Pons (tissue), 1 donor: ENCODE results near the gene CWF19L2.
"Not testable (repeated sequence)": the region's sequence is repeated elsewhere in the genome, so short reads cannot be mapped to it uniquely, and the experiment has no call there.

Experiments
- DNase-seq: peaks from one replicate; pipeline ENCODE4 v3.0.0-alpha.2; 2016; ENCODE audit warnings: low spot score

Gene CWF19L2

DNA sequence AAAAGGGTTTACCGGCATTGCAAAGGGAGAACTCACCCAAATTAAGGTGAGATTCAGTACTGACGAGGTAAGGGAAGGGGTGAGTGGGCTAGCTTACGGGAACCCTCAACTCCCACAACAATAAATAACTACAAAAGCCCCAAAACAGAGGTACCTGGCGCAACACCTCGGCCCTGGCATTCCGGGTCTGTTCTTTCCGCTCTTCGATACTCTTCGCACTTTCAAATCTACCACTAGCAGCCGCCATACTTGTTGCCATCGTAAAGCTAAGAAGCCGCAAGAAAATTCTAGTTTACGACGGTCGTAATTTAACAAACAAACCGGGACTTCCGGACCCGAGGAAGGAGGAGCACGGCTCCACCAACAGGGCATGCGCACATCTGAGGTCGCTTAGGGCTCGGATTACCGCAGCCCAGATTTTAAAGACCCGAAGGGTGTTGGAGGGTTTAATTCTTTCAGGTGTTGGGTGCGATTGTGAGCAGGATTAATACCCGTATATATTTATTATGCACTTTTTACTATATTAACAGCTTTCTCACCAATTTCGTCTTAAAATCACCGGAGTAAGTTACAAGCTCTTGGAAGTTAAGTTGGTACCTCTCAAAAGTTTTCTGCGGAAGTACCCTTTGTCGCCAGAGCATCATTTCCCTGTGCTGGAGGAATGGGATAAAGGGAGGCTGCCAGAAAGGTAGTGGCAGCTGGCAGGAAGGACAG is at the start of gene CWF19L2:
TSS of gene CWF19L2 (minus strand) at position 268 of the 714 bp plus-strand sequence. CDS start at position 259, 9 bp downstream.
- DNase-seq: peak; percentile 98

DNA sequence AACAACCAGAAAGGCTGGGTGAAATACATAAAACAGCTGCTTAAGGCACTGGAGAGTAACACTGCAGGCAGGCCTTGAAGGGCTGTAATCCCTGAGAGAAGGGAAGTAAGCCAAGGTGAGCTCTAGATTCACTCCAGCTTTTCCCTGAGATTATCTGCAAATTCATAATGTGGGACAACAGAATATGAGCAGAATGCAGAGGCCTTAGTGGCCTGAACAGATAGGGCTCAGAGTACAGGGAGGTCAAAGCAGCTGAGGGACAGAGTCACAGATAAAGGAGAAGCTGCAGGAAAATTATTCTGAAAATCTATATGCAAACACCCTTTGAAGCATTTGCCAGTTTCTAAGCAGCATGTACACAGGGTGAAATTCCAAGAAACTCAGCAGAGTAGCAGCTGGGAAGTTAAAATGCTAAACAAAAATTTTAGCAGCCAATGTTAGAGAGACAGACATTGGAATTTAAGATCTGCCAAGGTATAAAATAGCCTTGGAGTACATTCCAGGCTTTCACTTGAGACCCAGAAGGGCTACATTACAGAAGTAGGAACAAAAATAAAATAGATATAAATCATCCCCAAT is 48.1 kb upstream of the CWF19L2 start:
- no peak for DNase-seq

DNA sequence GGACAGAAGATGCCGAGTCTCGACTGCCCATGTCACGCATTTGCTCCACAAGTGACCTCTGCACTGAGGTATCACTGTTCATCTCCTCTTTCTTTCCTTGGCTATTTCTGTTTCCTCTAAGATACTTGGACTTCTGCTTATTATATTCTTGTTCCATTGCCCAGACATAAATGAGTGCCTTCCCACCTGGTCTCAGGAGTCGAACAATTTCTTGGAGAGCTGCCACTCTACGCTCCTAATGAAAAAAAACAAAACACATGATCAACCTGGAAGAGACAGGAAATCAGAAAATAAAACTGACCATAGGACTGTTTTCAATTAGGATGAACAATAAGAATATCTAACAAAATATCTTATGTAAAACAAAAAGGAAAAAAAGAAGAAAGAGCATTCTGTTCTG is 47.4 kb upstream of the CWF19L2 start:
- DNase-seq: no peak

DNA sequence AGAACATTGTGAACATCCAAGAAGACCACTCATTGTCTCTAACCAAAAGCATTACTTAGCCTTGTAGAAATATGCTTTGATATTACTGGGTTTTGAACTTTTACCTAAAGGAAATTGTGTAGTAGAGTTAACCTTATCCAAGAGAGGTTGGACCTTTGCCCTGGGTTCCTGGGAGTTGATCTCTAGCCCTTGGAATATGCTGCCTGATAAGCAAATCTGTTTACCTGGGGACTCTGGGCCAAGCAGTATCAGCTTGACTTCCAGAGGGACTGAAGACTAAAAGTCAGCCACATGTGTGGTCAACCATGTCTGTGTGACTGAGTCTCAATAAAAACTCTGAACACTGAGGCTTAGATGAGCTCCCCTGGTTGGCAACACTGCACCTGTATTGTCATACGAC is 44.1 kb upstream of the CWF19L2 start:
- no peak for DNase-seq

DNA sequence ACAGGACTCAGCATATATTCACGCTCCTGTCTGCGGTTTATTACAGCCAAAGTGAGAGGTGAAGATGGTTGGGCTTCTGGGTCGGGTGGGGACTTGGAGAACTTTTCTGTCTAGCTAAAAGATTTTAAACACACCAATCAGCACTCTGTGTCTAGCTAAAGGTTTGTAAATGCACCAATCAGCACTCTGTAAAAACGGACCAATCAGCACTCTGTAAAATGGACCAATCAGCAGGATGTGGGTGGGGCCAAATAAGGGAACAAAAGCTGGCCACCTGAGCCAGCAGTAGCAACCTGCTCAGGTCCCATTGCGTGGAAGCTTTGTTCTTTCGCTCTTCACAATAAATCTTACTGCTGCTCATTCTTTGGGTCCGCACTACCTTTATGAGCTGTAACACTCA is 39.7 kb upstream of the CWF19L2 start:
- not testable (repeated sequence) for DNase-seq

- DNase-seq: peak; percentile 15
These were observed 38.4 kb upstream of the CWF19L2 start for GRCh38 chr11:107496011-107496410.

DNA sequence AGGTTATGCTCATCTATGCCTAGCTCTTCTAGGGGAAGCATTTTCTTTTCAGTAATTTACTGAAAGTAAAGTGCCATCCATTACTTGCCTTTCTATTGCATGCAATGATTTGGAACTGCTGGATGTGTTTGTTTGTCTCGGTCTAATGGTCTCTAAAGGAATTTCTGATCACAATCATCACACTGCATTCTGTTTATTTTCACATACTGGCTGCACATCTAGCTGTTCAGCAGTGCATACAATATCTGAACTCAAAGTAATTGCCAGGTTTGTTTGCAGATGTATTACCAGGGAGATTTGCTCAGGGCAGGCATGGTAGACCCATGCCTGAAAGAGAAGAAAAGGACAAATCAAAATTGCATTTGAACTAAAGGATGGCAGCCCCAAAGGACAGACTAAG is 36.4 kb upstream of the CWF19L2 start:
- DNase-seq: no peak

- no peak for DNase-seq
These were observed 35.5 kb upstream of the CWF19L2 start for GRCh38 chr11:107493117-107493516.

- no peak for DNase-seq
These were observed 33.2 kb upstream of the CWF19L2 start for GRCh38 chr11:107490836-107491235.

- DNase-seq: no peak
These were observed 24.6 kb upstream of the CWF19L2 start for GRCh38 chr11:107482234-107482633.

DNA sequence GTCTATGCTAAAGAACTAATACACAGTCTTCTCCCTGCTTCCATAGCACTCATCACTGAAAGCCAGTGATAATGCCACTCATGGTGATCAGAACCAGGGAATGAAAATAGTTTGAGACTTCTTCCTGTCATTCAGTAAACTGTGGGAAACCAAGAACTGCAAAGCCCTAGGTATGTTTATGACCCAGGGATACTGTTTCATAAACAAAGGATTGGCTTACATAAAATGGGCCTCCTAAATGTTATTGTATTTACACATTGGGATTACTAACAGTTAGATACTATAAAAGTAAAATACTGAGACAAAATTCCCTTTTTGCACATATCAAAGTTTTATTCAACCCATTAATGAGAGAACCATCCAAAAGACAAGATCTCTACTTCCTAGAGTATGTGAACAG is 21.3 kb upstream of the CWF19L2 start:
- DNase-seq: no peak

GRCh38 chr11:107477820-107478219 is 20.2 kb upstream of the CWF19L2 start:
- DNase-seq: no peak

- no peak for DNase-seq
These were observed 16.2 kb upstream of the CWF19L2 start for GRCh38 chr11:107473792-107474191.

GRCh38 chr11:107472966-107473365 is 15.3 kb upstream of the CWF19L2 start:
- DNase-seq: no peak

DNA sequence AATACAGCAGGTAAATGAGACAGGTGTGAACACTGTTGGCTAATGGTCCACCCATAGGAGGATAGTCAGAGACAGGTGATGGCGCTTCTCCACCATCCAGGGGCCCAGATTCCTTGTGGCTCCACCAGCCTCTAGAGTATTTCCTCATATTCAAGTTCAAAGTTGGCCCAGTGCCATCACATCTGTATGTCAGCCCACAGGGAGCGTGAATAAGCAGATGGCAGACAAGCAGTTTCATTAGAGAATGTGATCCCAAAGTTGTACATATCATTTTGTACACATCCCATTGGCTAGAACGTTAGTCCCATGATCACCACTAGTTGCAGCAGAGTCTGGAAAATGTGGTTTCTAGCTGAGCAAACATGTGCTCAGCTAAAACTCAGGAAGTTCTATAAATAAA is 11.0 kb upstream of the CWF19L2 start:
- DNase-seq: no peak

GRCh38 chr11:107467696-107468095 is 10.1 kb upstream of the CWF19L2 start:
- no peak for DNase-seq

- not testable (repeated sequence) for DNase-seq
These were observed 8.7 kb upstream of the CWF19L2 start for GRCh38 chr11:107466275-107466866.

GRCh38 chr11:107457205-107457557 is 444 bp downstream of the CWF19L2 start:
- DNase-seq: no peak

GRCh38 chr11:107453594-107454286 is 3.9 kb downstream of the CWF19L2 start:
- no peak for DNase-seq

DNA sequence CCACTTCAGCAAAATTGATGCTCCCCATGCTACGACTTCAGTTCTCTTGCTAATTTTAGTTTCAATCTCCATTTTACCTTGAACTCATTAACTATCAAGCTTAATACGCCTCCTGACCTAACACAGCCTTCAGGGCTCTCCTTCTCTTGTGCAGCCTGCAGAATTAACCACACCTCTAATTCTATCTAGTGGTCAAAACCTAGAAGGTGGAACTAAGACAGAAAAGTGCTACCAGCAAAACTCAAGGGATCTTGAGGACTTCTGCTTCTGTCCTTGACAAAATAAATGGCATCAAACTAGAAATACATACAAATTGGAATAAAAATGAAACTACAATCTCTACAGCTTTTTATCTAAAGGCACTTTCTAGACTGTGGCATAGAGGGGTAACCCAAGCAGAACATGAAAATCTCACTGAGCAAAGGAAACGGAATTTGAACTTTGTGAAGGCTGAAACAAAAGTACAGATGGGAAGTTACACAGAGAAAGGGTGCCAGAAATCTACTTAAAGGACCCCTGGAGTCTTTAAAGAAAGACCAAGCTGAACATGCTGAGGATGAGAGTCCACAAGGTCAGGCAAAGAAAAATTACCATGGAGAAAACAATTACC is 10.7 kb downstream of the CWF19L2 start:
- DNase-seq: no peak

GRCh38 chr11:107442715-107443215 is 14.9 kb downstream of the CWF19L2 start:
- no peak for DNase-seq

GRCh38 chr11:107439586-107440167 is 17.9 kb downstream of the CWF19L2 start:
- DNase-seq: no peak
